Neural cell (in vitro differentiated cells): ENCODE measurements around the gene INO80C. TPM values are rescaled to one million over a fixed set of nuclear protein-coding genes. Genes with fewer than 3 reads are reported as not detected.

Source experiments
- H2AFZ ChIP-seq: fragments of 200-600, 300-800 bp; sonication (generic), shearing (Covaris generic); 2 replicates; pipeline ENCODE4 v1.6.0; 2014; ENCODE audit warnings: low read depth, mild to moderate bottlenecking, antibody characterized with exemption, low read length, moderate library complexity
- H3F3A ChIP-seq: fragments of 200-600 bp; shearing (Covaris generic); 2 replicates; pipeline ENCODE4 v1.6.1; 2016; ENCODE audit warnings: mild to moderate bottlenecking, moderate library complexity, mixed read lengths, antibody characterized with exemption, low read length; ENCODE audit not compliant: insufficient read depth, poor library complexity, severe bottlenecking
- H3K27ac ChIP-seq: fragments of 200-600, 300-800 bp; sonication (generic), shearing (Covaris generic); 2 replicates; pipeline ENCODE4 v1.5.1; 2014; ENCODE audit warnings: mild to moderate bottlenecking, low read length, moderate library complexity
- H3K27me3 ChIP-seq: fragments of 300-800, 200-600 bp; sonication (generic), shearing (Covaris generic); 2 replicates; pipeline ENCODE4 v1.6.0; 2014; ENCODE audit warnings: mild to moderate bottlenecking, low read depth, low read length, moderate library complexity; ENCODE audit not compliant: insufficient read depth
- H3K36me3 ChIP-seq: fragments of 300-800, 200-600 bp; sonication (generic), shearing (Covaris generic); 2 replicates; pipeline ENCODE4 v1.5.1; 2014; ENCODE audit warnings: mild to moderate bottlenecking, antibody characterized with exemption, low read length, moderate library complexity; ENCODE audit not compliant: insufficient read depth
- H3K4me2 ChIP-seq: fragments of 300-800, 200-600 bp; sonication (generic), shearing (Covaris generic); 2 replicates; pipeline ENCODE4 v1.6.0; 2014; ENCODE audit warnings: mild to moderate bottlenecking, low read length
- H3K4me3 ChIP-seq: fragments of 300-800, 200-600 bp; sonication (generic), shearing (Covaris generic); 2 replicates; pipeline ENCODE4 v1.5.1; 2014; ENCODE audit warnings: mild to moderate bottlenecking, low read length, moderate library complexity
- H3K79me2 ChIP-seq: fragments of 200-600 bp; shearing (Covaris generic); replicated peaks from 2 replicates; pipeline ENCODE4 v1.6.0; 2014; ENCODE audit warnings: mild to moderate bottlenecking, low read length, moderate library complexity; ENCODE audit not compliant: insufficient read depth
- H3K9ac ChIP-seq: fragments of 300-800, 200-600 bp; sonication (generic), shearing (Covaris generic); 2 replicates; pipeline ENCODE4 v1.6.1; 2016; ENCODE audit warnings: mild to moderate bottlenecking, low read length, mixed read lengths
- H3K9me2 ChIP-seq: fragments of 200-600 bp; shearing (Covaris generic); 2 replicates; pipeline ENCODE4 v1.6.1; 2016; ENCODE audit warnings: mild to moderate bottlenecking, low read length, mixed read lengths; ENCODE audit not compliant: insufficient read depth
- H3K9me3 ChIP-seq: fragments of 200-600, 300-800 bp; sonication (generic), shearing (Covaris generic); 2 replicates; pipeline ENCODE4 v1.6.1; 2016; ENCODE audit warnings: mild to moderate bottlenecking, mixed run types, low read length, moderate library complexity, mixed read lengths
- H4K20me1 ChIP-seq: fragments of 200-600 bp; shearing (Covaris generic); 2 replicates; pipeline ENCODE4 v1.6.1; 2016; ENCODE audit warnings: mild to moderate bottlenecking, mixed run types; ENCODE audit not compliant: insufficient read depth
- EP300 ChIP-seq: fragments of 450-650 bp; conservative IDR thresholded peaks from 2 replicates; pipeline ENCODE4 v1.6.1; 2014; ENCODE audit warnings: antibody characterized with exemption, mild to moderate bottlenecking, moderate library complexity; ENCODE audit not compliant: poor library complexity, severe bottlenecking
- EZH2 ChIP-seq: fragments of 200-600, 300-800 bp; shearing (Covaris generic), sonication (generic); IDR thresholded peaks from 2 replicates; pipeline ENCODE4 v1.6.1; 2014; ENCODE audit warnings: antibody characterized with exemption, low read length, borderline replicate concordance, mild to moderate bottlenecking; ENCODE audit not compliant: insufficient read depth, poor library complexity, severe bottlenecking
- MXI1 ChIP-seq: fragments of 450-650 bp; conservative IDR thresholded peaks from 2 replicates; pipeline ENCODE4 v1.6.1; 2014; ENCODE audit warnings: antibody characterized with exemption, mild to moderate bottlenecking; ENCODE audit not compliant: poor library complexity, severe bottlenecking
- POLR2AphosphoS5 ChIP-seq: IDR thresholded peaks from 2 replicates; pipeline ENCODE4 v1.6.1; 2012
- RAD21 ChIP-seq: fragments of 450-650 bp; conservative IDR thresholded peaks from 2 replicates; pipeline ENCODE4 v1.6.1; 2014; ENCODE audit warnings: antibody characterized with exemption, mild to moderate bottlenecking, moderate library complexity
- SMC3 ChIP-seq: fragments of 450-650 bp; conservative IDR thresholded peaks from 2 replicates; pipeline ENCODE4 v1.6.1; 2014; ENCODE audit warnings: antibody characterized with exemption, mild to moderate bottlenecking, moderate library complexity; ENCODE audit not compliant: poor library complexity
- TAF1 ChIP-seq: IDR thresholded peaks from 2 replicates; pipeline ENCODE4 v1.6.1; 2012; ENCODE audit warnings: low read depth
- polyA minus RNA-seq: library from RNA; depleted of rRNA, polyadenylated mRNA; stranded (reverse); fragments of >200 nt; gene quantifications from 2 replicates; pipeline ENCODE4 v1.2.3, GENCODE V29; 2014
- polyA plus RNA-seq: library from polyadenylated mRNA; depleted of rRNA; stranded (reverse); fragments of >200 nt; gene quantifications from 2 replicates; pipeline ENCODE4 v1.2.3, GENCODE V29; 2014
- TF ChIP-seq, protein P1 (sequence below): fragments of 450-650 bp; IDR thresholded peaks from 2 replicates; pipeline ENCODE4 v1.5.1; 2014; ENCODE audit warnings: antibody characterized with exemption, mild to moderate bottlenecking, moderate library complexity; ENCODE audit not compliant: poor library complexity, severe bottlenecking
- TF ChIP-seq, protein P2 (sequence below): IDR thresholded peaks from 2 replicates; pipeline ENCODE4 v1.6.1; 2012; ENCODE audit warnings: borderline replicate concordance

The INO80C gene, protein sequence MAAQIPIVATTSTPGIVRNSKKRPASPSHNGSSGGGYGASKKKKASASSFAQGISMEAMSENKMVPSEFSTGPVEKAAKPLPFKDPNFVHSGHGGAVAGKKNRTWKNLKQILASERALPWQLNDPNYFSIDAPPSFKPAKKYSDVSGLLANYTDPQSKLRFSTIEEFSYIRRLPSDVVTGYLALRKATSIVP
- polyA plus RNA-seq: 28.2 and 30.5 TPM in 2 replicates
- 16.8 and 18.6 TPM in 2 replicates for polyA minus RNA-seq

DNA sequence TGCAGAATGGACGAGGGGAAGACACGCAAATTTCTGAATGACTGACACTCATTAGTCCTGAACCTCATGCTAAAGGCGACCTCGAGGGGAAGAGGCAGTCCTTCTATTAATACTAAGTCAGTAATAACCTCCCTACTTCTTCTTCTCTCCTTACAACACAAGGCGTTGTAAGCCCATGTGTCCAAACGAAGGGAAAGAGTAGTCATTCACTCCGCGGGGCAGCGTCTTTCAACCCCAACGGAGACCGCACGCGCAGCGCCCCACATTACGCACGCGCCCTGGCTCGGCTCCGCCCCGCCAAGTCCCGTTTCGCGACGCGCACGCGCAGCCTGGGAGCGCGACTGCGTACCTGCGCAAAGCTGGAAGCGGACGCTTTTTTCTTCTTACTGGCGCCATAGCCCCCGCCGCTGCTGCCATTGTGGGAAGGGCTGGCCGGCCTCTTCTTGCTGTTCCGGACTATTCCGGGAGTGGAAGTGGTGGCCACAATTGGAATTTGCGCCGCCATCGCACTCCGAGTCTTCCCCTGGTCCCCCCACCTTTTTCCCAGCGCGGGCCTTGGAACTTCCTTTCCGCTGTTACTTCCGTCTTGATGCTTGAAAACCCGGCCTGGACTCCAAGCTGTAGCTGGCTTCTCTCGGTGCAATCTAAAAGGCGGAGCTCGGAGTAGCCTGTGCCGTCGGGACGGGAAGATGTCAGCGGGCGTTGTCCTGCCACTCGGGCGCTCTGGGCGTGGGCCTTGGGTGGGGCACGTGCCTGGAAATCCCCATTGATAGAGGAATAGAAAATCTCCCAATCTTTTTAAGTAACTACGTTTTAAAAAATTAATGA lies at the start of gene INO80C:
Gene INO80C (minus strand): TSS at position 591 of the 828 bp plus-strand sequence. CDS start 86 bp downstream, at position 505.
- peaks cover 5% of the 10 kb centered on the region for H3F3A ChIP-seq
- no peaks in the 10 kb centered on the region for H3K9me3 ChIP-seq
- H3K9ac ChIP-seq: peak within 1 kb of the TSS; percentile 90
- TF ChIP-seq EP300 (peak; percentile 78), POLR2AphosphoS5 (peak; percentile 98), SMC3 (peak; percentile 63), TAF1 (peak; percentile 62), EZH2 (no peak), MXI1 (peak; percentile 90), RAD21 (peak; percentile 63)
- TF ChIP-seq, protein P1, sequence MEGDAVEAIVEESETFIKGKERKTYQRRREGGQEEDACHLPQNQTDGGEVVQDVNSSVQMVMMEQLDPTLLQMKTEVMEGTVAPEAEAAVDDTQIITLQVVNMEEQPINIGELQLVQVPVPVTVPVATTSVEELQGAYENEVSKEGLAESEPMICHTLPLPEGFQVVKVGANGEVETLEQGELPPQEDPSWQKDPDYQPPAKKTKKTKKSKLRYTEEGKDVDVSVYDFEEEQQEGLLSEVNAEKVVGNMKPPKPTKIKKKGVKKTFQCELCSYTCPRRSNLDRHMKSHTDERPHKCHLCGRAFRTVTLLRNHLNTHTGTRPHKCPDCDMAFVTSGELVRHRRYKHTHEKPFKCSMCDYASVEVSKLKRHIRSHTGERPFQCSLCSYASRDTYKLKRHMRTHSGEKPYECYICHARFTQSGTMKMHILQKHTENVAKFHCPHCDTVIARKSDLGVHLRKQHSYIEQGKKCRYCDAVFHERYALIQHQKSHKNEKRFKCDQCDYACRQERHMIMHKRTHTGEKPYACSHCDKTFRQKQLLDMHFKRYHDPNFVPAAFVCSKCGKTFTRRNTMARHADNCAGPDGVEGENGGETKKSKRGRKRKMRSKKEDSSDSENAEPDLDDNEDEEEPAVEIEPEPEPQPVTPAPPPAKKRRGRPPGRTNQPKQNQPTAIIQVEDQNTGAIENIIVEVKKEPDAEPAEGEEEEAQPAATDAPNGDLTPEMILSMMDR: peak; percentile 20
- TF ChIP-seq, protein P2, sequence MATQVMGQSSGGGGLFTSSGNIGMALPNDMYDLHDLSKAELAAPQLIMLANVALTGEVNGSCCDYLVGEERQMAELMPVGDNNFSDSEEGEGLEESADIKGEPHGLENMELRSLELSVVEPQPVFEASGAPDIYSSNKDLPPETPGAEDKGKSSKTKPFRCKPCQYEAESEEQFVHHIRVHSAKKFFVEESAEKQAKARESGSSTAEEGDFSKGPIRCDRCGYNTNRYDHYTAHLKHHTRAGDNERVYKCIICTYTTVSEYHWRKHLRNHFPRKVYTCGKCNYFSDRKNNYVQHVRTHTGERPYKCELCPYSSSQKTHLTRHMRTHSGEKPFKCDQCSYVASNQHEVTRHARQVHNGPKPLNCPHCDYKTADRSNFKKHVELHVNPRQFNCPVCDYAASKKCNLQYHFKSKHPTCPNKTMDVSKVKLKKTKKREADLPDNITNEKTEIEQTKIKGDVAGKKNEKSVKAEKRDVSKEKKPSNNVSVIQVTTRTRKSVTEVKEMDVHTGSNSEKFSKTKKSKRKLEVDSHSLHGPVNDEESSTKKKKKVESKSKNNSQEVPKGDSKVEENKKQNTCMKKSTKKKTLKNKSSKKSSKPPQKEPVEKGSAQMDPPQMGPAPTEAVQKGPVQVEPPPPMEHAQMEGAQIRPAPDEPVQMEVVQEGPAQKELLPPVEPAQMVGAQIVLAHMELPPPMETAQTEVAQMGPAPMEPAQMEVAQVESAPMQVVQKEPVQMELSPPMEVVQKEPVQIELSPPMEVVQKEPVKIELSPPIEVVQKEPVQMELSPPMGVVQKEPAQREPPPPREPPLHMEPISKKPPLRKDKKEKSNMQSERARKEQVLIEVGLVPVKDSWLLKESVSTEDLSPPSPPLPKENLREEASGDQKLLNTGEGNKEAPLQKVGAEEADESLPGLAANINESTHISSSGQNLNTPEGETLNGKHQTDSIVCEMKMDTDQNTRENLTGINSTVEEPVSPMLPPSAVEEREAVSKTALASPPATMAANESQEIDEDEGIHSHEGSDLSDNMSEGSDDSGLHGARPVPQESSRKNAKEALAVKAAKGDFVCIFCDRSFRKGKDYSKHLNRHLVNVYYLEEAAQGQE: peak; percentile 59
- peak within 1 kb of the TSS; percentile 87 for H3K4me2 ChIP-seq
- H3K36me3 ChIP-seq: no peaks in the 10 kb centered on the region
- peaks cover 12% of the 10 kb centered on the region for H3K79me2 ChIP-seq
- H3K27ac ChIP-seq: peak within 1 kb of the TSS; percentile 96
- no peaks in the 10 kb centered on the region for H3K27me3 ChIP-seq
- no peaks in the 10 kb centered on the region for H3K9me2 ChIP-seq
- H3K4me3 ChIP-seq: peak within 1 kb of the TSS; percentile 78
- peak within 1 kb of the TSS; percentile 89 for H2AFZ ChIP-seq
- no peaks in the 10 kb centered on the region for H4K20me1 ChIP-seq

DNA sequence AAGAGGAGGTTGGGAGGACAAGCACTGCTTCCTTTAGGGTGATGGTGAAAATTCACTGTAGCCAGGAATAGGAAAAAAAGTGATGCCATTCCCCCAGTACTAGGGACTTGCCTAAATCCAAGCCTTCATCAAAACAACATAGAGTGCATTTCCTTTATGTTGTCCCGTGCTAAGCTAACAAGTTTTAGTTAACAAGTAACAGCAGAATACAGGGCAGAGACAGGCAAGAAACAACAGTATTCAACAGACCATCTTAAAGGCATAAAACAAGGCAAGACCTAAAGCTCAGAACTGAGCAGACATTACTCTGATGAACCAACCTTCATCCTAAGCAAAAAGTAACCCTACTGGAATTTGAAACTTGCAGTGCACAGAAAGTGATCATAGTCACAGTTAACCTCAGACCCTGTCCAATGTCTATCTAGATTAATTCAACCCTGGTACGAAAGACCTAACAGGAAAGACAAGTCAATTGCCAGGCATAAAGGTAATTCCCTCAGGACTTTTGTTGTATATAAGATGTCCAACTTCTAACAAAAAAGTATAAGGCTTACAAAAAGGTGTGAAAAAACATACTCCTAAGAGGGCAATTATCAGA lies 49.3 kb upstream of the INO80C start:
- H3K27me3 ChIP-seq: no peaks in the 10 kb centered on the region
- no peak for TF ChIP-seq SMC3
- no peak for TF ChIP-seq EZH2
- no peak for TF ChIP-seq RAD21
- no peak for TF ChIP-seq POLR2AphosphoS5
- TF ChIP-seq, protein P2: no peak
- TF ChIP-seq, protein P1: no peak
- TF ChIP-seq TAF1: no peak
- no peak for TF ChIP-seq EP300
- no peak for TF ChIP-seq MXI1
- no peaks in the 10 kb centered on the region for H4K20me1 ChIP-seq

More for the DNA sequence above, 49.3 kb upstream of the INO80C start:
- H3K4me2 ChIP-seq: no peak overlapping the region
- H3K9me2 ChIP-seq: no peaks in the 10 kb centered on the region
- peaks cover 3% of the 10 kb centered on the region for H3K9me3 ChIP-seq
- H3K9ac ChIP-seq: no peak overlapping the region
- H3K4me3 ChIP-seq: no peak overlapping the region
- no peaks in the 10 kb centered on the region for H3K36me3 ChIP-seq
- no peaks in the 10 kb centered on the region for H3K79me2 ChIP-seq
- H2AFZ ChIP-seq: no peak overlapping the region
- H3K27ac ChIP-seq: no peak overlapping the region
- H3F3A ChIP-seq: no peaks in the 10 kb centered on the region
